Vagina (tissue), 2 donors: ENCODE measurements around the gene ADCK2.

Source experiments
- CTCF ChIP-seq, 3 experiments: fragments of 450-650 bp in 2 of 3; fragments of 200-600 bp in 1 of 3; sonication (generic) in 1 of 3; IDR thresholded peaks; one replicate each; pipeline ENCODE4 v1.5.1; 2017 to 2019; ENCODE audit warnings: antibody characterized with exemption in 3 of 3, mild to moderate bottlenecking in 2 of 3, moderate library complexity in 2 of 3
- POLR2A ChIP-seq, 2 donors: fragments of 450-650 bp; IDR thresholded peaks; one replicate each; pipeline ENCODE4 v1.6.1; 2017; ENCODE audit warnings: antibody characterized with exemption in 2 of 2, mild to moderate bottlenecking in 2 of 2, moderate library complexity in 2 of 2
- POLR2AphosphoS5 ChIP-seq, 2 donors: sonication (generic); formaldehyde crosslinking; IDR thresholded peaks; one replicate each; pipeline ENCODE4 v1.9.0; 2017; ENCODE audit warnings: antibody characterized with exemption in 2 of 2, mild to moderate bottlenecking in 2 of 2, low read depth in 1 of 2; ENCODE audit not compliant: insufficient read depth in 1 of 2

- TF ChIP-seq CTCF (IDR thresholded peaks at IDR 0.05) (no peak), POLR2A (IDR thresholded peaks at IDR 0.05) (no peak), POLR2AphosphoS5 (IDR thresholded peaks at IDR 0.05; ENCODE audit: insufficient read depth in 1 of 2, low read depth in 1 of 2) (no peak)
Measured at GRCh38 chr7:140679186-140679585, 6.4 kb downstream of the ADCK2 start.
